KMS-11 (cell line): Measurements from ENCODE around the gene PRMT2.

Source experiments
- H2AFZ ChIP-seq: fragments of 200-600 bp; sonication (generic); 2 replicates; pipeline ENCODE4 v1.6.1; 2016; ENCODE audit warnings: antibody characterized with exemption, mixed run types, low read depth
- H3K27ac ChIP-seq: fragments of 200-600 bp; sonication (generic); 2 replicates; pipeline ENCODE4 v1.6.1; 2016; ENCODE audit warnings: mild to moderate bottlenecking, mixed run types
- H3K27me3 ChIP-seq: fragments of 200-600 bp; sonication (generic); 2 replicates; pipeline ENCODE4 v1.6.1; 2017; ENCODE audit warnings: mild to moderate bottlenecking, low read depth, mixed run types, moderate library complexity; ENCODE audit not compliant: insufficient read depth
- H3K36me3 ChIP-seq: fragments of 200-600 bp; sonication (generic); 2 replicates; pipeline ENCODE4 v1.6.1; 2017; ENCODE audit warnings: mild to moderate bottlenecking, mixed run types; ENCODE audit not compliant: insufficient read depth
- H3K4me1 ChIP-seq: fragments of 200-600 bp; sonication (generic); 2 replicates; pipeline ENCODE4 v1.6.1; 2016; ENCODE audit warnings: mild to moderate bottlenecking, low read depth, mixed run types; ENCODE audit not compliant: poor library complexity, severe bottlenecking
- H3K4me2 ChIP-seq: fragments of 200-600 bp; sonication (generic); 2 replicates; pipeline ENCODE4 v1.7.0; 2016; ENCODE audit warnings: mild to moderate bottlenecking, mixed run types
- H3K4me3 ChIP-seq: fragments of 200-600 bp; sonication (generic); IDR thresholded peaks from 2 replicates; pipeline ENCODE4 v1.6.1; 2017; ENCODE audit warnings: low read depth, low read length, mixed read lengths; ENCODE audit not compliant: insufficient read depth
- H3K79me2 ChIP-seq: fragments of 200-600 bp; sonication (generic); 2 replicates; pipeline ENCODE4 v1.6.1; 2016; ENCODE audit warnings: low read depth, mixed run types; ENCODE audit not compliant: insufficient read depth
- H3K9ac ChIP-seq: fragments of 200-600 bp; sonication (generic); 2 replicates; pipeline ENCODE4 v1.6.1; 2016; ENCODE audit warnings: mild to moderate bottlenecking, mixed run types
- H4K20me1 ChIP-seq: fragments of 200-600 bp; sonication (generic); 2 replicates; pipeline ENCODE4 v1.6.1; 2016; ENCODE audit warnings: mild to moderate bottlenecking, mixed run types; ENCODE audit not compliant: insufficient read depth
- CTCF ChIP-seq: fragments of 200-600 bp; sonication (generic); conservative IDR thresholded peaks from 2 replicates; pipeline ENCODE4 v1.6.1; 2017; ENCODE audit warnings: low read depth, mild to moderate bottlenecking, antibody characterized with exemption, low read length, moderate library complexity, mixed read lengths

PRMT2 gene

DNA sequence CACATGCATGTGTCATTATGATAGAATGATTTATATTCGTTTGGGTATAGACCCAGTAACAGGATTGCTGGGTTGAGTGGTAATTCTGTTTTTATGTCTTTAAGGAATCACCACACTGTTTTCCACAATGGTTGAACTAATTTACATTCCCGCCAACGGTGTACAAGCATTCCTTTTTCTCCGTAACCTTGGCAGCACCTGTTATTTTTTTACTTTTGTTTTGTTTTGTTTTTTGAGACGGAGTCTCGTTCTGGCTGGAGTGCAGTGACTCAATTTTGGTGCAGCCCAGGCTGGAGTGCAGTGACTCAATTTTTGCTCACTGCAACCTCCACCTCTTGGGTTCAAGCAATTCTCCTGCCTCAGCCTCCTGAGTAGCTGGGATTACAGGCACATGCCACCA, 22.1 kb upstream of the PRMT2 start:
- no peak overlapping the region for H2AFZ ChIP-seq
- H3K27ac ChIP-seq = no peak overlapping the region
- H3K4me2 ChIP-seq = no peak overlapping the region
- H3K36me3 ChIP-seq = no peaks in the 10 kb centered on the region
- H3K27me3 ChIP-seq = no peaks in the 10 kb centered on the region
- H3K4me1 ChIP-seq = no peaks in the 10 kb centered on the region
- H3K79me2 ChIP-seq = no peaks in the 10 kb centered on the region
- no peak overlapping the region for H3K9ac ChIP-seq
- no peak overlapping the region for H3K4me3 ChIP-seq
- no peaks in the 10 kb centered on the region for H4K20me1 ChIP-seq
- TF ChIP-seq CTCF = no peak

DNA sequence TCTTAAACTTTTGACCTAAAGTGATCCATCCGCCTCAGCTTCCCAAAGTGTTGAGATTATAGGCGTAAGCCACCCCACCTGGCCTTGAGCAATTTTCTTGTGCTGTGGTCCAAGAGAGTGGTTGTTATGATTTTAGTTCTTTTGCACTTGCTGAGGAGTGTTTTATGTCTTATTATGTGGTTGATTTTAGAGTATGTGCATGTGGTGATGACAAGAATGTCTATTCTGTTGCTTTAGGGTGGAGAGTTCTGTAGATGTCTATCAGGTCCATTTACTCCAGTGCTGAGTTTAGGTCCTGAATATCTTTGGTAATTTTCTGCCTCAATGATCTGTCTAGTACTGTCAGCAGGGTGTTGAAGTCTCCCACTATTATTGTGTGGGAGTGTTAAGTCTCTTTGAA, 19.4 kb upstream of the PRMT2 start:
- no peak overlapping the region for H3K27ac ChIP-seq
- H4K20me1 ChIP-seq = no peaks in the 10 kb centered on the region
- no peak overlapping the region for H3K4me3 ChIP-seq
- no peak for TF ChIP-seq CTCF
- H3K36me3 ChIP-seq = no peaks in the 10 kb centered on the region
- H3K4me2 ChIP-seq = no peak overlapping the region
- H3K4me1 ChIP-seq = no peaks in the 10 kb centered on the region
- no peaks in the 10 kb centered on the region for H3K79me2 ChIP-seq
- H3K27me3 ChIP-seq = no peaks in the 10 kb centered on the region
- no peak overlapping the region for H2AFZ ChIP-seq
- H3K9ac ChIP-seq = no peak overlapping the region

DNA sequence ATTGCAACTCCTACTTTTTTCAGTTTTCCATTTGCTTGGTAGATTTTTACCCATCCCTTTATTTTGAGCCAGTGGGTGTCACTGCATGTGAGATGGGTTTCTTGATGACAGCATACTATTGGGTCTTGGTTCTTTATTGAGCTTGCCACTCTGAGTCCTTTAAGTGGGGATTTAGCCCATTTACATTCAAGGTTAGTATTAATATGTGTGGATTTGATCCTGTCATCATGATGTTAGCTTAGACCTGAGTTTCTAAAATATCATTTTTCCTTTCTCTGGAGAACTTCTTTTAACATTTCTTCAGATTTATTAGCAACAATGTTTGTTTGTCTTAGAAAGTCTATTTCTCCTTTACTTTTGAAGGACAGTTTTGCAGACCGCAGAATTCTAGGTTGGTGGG, 18.8 kb upstream of the PRMT2 start:
- no peaks in the 10 kb centered on the region for H4K20me1 ChIP-seq
- H2AFZ ChIP-seq = no peak overlapping the region
- no peak for TF ChIP-seq CTCF
- no peak overlapping the region for H3K4me3 ChIP-seq
- no peak overlapping the region for H3K4me2 ChIP-seq
- no peak overlapping the region for H3K27ac ChIP-seq
- H3K9ac ChIP-seq = no peak overlapping the region
- no peaks in the 10 kb centered on the region for H3K27me3 ChIP-seq
- H3K36me3 ChIP-seq = no peaks in the 10 kb centered on the region
- H3K79me2 ChIP-seq = no peaks in the 10 kb centered on the region
- H3K4me1 ChIP-seq = no peaks in the 10 kb centered on the region

- Histone ChIP-seq H3K4me2 (no peak overlapping the region), H2AFZ (no peak overlapping the region), H3K27ac (no peak overlapping the region), H3K27me3 (no peaks in the 10 kb centered on the region), H3K4me1 (no peaks in the 10 kb centered on the region), H3K36me3 (no peaks in the 10 kb centered on the region), H3K79me2 (no peaks in the 10 kb centered on the region), H3K4me3 (no peak overlapping the region), H4K20me1 (no peaks in the 10 kb centered on the region), H3K9ac (no peak overlapping the region)
- TF ChIP-seq CTCF = no peak
Measured at GRCh38 chr21:46617267-46618051, 18.0 kb upstream of the PRMT2 start.
